GM19397 (cell line): ENCODE data around the gene DPH7.
"Not testable (repeated sequence)": the region's sequence is repeated elsewhere in the genome, so short reads cannot be mapped to it uniquely, and the experiment has no call there.

Experiments used
- ATAC-seq: cut with Tn5 transposase; IDR thresholded peaks from one replicate; pipeline ENCODE4 v1.9.1; 2021; ENCODE audit warnings: mild to moderate bottlenecking, moderate library complexity; ENCODE audit not compliant: unreplicated experiment

DPH7 gene

DNA sequence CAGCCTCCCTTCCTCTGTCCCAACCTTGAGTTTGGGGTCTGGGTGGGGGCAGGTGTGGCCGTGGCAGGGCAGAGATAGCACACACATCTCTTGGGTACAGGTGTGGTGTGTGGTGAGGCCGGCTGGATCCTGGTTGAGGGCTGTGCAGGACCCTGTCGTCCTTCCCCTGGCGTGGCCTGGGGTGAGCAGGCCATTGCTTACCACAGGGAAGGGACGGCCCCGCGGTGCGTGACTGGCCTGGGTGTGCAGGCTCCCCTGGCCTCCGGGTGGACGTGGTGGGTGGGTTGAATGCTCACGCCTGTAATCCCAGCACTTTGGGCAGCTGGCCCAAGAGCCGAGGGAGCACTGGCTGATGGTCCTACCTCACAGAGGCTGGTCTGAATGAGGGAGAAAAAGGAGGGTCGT is 28.0 kb upstream of the DPH7 start:
- ATAC-seq, result no peak

DNA sequence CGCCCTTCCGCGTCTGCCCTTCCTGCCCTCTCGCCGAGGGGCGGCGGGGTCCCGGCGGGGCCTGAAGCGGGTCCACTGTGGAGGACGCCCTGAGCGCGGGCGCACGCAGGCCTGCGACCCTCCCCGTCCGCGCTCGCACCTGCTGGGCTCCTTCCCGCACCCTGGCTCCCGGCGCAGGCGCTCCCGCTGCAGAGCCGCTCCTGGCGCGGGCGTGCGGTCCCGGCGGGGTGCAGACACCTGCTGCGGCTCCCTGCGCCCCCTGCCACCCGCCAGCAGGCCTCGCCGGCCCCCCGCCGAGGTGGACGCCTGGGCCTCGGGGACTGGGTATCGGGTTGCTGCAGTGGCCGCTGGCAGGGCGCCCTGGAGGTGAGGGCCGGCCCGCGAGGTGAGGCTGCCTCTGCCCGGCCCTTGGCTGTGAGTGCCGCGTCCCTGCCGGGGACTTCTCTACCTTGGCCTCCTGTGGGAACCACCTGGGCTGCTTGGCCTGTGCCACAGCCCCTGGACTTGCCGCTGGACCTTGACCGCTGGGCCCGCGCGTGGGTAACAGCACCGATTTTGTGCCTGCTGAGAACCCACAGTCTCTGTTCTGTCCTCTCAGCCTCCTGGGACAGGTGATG is 27.4 kb upstream of the DPH7 start:
- ATAC-seq, result no peak

DNA sequence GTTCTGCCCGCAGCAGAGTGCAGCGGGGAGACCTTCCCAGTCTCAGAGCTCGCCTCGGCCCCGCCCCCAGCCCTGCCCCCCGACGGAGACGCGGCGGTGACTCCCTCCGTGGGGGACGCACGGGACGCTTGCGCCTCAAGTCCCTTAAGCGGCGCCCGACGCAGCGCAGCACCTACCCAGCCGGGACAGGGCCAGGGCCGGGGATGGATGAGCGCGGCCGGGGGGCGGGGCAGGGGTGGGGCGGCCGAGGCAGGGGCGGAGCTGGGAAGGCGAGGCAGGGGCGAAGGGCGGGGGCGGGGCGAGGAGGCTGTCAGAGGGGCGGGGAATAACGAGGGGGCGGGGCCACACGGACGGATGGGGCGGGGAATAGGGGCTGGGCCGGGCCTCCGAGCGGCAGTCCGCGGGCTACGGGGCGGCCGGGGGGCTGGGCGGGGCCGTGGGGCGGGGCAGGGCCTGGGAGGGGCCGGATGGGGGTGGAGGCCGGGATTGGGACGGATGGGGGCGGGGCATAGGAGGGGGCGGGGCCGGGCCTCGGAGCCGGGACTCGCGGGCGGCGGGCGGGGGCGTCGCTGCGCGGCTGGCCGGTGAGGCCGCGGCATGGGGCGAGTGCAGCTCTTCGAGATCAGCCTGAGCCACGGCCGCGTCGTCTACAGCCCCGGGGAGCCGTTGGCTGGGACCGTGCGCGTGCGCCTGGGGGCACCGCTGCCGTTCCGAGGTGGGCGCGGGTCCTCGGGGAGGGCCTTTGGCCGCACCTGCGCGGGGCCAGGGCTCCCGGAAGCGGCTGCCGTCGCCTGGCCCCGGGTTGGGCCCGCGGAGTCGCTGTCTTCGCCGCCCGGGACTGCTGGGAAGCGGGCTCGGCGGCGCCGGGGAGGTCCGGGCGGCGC is 26.6 kb upstream of the DPH7 start, which contains the start of gene ARRDC1:
Gene ARRDC1, plus strand, starts transcription at position 566 of the 884 bp plus-strand sequence. Its CDS starts 32 bp downstream, at position 598.
- peak; percentile 52 for ATAC-seq

DNA sequence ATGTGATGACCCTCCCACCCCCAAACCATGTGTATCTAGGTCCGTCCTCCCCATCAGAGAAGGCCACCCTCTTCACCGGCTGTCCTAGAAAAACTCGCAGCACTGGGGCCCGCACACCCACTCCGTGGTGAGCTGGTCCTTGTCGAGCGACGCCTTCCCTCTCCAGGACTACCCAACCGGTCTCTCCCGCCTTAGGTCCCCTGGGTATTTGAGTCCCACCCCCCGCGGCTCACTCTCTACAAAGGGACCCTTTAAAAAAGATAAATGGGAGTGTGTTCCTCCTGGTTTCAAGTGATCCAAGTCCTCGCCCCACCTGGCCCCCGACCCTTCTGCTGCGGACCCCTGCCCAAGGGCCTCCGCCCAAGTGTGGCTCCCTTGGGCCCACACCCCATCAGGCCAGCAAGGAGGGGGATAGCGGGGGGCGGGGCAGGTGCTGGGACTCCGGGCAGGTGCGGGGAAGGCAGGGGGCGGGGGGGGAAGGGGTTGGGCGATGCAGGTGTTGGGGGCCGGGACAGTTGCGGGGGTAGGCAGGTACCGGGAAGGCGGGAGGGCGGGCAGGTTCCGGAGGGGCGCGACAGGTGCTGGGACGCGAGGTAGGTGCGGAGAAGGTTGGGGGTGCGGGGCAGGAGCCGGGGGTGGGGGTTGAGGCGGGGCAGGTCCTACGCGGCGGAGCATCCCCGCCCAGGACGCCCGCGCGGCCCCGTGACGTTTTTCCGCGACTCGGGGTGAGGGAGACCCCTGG is 25.8 kb upstream of the DPH7 start:
- ATAC-seq, result no peak

DNA sequence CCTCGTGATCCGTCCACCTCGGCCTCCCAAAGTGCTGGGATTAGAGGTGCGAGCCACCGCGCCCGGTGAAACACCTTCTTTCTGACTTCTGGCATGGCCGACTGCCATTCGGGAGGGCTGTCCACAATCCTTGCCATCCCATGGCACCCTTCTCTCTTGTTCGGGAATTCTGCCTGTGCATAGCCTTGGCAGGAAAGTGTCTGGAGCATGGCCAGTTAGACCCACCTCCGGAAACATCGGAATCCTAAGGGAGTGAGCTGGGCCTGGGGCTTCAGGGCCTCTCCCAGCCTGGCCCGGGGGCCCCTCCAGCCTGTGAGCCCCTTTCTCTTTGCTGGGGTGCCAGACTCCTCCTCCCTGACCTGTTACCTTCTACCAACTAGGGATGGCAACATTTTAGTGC is 25.2 kb upstream of the DPH7 start:
- no peak for ATAC-seq

DNA sequence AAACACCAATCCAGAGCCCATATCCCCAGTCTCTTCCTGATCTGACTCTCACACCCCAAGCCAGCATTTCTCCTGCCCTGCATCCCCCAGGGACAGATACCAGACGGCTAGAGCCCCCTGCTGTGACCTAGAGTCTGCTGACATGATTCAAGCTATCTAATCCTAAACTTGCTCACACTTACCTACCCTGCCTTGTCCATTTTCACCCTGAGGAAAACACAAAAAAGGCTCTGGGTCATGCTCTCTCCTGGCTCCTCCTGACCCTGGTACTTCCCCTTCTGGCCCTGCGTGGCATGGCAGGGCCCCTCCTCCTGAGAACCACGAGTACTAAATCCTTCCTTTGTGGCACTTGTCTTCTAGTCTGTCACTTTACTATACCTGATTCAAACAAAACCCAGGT is 23.9 kb upstream of the DPH7 start:
- no peak for ATAC-seq

DNA sequence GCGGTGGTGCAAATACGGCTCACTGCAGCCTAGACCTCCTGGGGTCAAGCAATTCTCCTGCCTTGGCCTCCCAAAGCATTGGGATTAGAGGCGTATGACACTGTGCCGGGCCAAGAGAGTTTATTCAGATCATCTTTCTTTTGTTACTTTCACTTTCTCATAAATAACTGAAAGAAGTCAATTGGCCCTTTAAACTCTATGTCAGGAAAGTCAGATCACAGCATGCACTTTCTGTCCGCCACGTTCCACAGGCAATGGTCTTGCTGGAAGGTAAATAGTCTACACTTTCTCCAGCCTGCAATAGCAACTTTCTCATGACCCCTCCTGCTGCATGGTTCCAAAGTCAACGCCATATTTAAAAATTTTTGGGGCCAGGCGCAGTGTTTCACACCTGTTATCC is 20.2 kb upstream of the DPH7 start:
- ATAC-seq, result no peak

DNA sequence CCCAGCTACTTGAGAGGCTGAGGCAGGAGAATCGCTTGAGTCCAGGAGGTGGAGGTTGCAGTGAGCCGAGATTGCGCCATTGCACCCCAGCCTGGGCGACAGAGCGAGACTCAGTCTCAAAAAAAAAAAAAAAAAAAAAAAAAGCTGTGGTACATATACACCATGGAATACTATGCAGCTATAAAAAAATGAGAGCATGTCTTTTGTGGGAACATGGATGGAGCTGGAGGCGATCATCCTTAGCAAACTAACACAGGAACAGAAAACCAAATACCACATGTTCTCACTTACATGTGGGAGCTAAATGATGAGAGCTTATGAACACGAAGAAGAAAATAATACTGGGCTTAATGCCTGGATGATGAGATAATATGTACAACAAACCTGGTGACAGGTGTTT is 17.9 kb upstream of the DPH7 start:
- ATAC-seq, result not testable (repeated sequence)

DNA sequence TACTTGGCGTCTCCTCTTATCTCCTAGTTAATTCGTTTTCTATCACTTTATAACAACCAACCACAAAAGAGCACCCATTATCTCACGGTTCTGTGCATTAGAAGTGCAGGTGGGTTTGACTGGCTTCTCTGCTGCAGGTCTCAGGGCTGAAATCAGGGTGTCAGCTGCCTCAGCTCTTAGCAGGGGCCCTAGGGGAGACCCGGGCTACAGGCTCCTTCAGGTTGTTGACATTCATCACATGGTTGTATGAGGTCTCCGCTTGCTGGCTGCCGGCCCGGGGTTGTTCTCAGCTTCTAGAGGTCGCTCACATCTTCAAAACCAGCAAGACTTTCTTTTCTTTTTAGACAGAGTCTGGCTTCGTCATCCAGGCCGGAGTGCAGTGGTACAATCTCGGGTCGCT is 14.5 kb upstream of the DPH7 start:
- no peak for ATAC-seq

DNA sequence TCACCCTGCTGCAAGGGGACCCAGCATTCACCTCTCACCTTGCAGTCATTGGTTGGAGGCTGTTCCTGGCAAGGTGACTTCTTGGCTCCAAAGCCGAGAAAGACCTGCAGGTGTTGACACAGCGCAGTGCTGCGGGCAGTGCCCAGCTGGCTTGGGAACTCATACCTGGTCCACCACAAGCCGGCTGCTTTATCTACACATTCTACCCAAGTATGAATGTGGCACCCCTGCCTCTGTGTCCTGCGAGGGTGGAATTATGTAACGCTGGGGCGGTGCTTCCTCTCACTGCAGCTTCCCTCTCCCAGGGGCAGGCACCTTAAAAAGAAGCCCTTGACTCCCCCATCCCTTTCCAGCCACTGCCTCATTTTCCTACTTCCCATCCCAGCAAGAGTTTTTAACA is 14.0 kb upstream of the DPH7 start:
- no peak for ATAC-seq

DNA sequence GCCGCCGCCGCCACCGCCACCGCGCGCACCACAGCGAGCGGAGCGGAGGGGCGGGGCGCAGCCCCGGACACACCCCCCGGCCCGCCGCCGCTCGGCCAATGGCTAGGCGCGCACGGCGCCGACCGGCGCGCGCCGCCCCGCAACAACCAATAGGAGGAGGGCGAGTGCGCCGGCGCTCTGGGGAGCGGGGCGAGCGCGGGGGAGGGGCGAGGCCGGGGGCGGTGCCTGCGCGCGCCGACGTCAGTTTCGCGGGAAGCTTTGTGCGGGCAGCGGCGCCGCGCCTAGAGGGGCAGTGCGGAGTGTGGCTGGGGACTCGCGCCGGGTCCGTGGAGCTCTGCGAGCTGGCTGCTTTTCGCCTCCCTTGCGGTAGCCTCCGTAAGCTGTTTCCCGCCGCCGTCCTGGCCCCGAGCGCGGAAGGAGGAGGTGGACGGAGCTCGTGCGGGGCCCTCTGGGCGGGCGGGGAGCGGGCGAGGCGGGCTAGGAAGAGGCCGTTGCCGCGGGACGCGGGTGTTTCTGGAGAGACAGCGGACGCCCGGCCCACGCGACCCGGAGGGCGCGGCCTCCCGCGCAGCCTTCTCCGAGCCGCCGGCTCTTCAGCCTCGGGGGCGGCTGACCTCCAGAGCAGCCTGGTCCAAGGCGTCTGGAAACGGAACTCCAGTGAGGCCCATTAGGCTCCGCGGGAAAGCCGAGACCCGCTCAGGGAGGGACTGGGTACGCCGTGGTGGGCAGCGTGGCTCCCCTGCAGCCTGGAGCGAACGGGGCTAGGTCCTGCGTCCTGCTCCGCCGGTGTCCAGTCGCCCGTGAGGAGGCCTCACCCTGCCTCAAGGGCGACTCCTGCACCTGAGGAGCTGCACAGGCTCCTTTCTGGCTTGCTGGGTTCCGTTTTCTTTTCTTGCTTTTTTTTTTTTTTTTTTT is 12.0 kb upstream of the DPH7 start, which contains the start of gene ZMYND19:
Gene ZMYND19, minus strand, starts transcription at position 44 of the 915 bp plus-strand sequence. CDS start 249 bp downstream, outside the sequence.
- peak; percentile 83 for ATAC-seq

DNA sequence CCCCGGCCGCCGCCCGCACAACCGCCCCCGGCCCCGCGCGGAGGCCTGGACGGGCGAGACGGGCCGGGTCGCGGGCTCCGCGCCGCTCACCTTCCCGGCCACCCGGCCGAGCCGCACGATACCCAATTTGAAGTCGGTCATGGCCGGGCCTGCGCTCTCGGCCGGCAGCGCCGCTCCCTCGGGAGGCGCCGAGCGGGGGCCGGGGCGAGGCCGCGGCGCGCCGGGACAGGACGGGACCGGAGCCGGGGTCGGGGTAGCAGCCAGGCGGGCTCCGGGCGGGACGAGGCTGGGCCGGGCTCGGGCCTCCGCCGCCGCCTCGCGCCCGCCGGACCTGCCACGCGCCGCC is 11.4 kb upstream of the DPH7 start:
- no peak for ATAC-seq

DNA sequence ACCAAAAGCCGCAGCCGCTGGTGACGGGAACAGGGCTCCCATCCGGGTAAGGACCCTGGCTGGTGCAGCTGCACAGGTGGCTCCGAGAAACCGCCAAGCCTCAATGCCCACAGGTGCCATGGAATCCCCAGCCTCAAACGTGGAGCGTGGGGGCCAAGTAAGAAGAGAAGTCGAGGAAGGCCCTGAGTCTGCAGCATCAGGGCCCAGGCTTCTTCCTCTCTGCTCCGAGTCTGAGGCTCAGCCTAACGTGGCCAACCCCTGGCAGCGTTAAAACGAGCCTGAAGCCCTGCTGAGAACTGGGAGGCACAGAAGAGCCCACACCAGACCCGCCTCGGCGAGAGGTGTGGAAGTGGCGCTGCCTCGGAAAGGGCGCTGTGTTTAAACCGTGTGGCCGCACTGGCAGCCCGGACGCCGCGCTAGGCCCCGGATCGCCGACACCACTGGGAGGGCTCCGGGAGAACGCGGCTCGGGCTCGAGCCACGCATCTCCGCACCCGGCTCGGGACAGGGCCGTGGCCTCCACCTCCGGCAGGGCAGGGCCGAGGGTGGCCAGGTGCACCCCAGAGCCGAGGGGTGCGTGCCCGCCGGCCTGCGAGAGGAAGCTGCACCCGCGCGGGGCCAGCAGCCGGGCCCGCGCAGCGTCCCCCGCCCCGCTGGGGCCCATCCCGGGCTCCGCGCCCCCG is 10.9 kb upstream of the DPH7 start:
- ATAC-seq, result peak; percentile 25

DNA sequence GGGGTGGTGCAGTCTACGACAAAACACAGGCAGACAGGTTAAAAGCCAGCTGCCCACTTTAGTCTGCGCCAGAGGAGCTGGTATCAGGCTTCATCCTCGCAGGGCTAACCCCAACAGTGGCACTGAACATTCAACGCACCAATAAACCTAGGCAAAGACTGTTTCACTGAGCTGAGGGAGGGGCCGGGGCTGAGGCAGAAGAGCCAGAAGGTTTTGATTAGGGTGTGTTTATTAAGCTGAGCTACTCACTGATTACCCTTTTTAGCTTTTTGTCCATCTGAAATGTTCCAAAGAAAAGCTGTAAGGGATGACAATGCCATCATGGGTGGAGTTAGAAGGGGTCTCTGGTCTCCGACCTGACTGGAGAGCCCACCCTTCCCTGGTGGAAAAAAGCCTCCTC is 10.2 kb upstream of the DPH7 start:
- no peak for ATAC-seq

DNA sequence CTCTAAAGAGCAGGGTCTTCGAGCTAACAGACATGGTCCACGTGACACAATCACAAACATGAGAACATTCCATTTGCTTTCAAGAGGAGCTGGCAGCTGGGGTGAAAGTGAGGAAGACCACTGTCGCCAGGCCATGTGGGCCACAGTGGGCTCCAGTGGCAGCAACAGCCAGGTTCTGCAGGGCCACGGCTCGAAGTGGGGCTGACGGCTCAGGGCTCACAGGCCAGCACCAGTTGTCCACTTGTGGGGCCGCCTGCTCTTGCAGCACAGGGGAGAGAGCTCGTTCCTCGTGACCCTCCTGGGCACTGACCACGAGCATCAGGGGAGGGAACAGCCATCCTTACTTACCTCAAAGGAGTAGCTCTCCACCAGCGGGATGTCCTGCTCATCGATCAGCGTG is 9.6 kb upstream of the DPH7 start:
- no peak for ATAC-seq

DNA sequence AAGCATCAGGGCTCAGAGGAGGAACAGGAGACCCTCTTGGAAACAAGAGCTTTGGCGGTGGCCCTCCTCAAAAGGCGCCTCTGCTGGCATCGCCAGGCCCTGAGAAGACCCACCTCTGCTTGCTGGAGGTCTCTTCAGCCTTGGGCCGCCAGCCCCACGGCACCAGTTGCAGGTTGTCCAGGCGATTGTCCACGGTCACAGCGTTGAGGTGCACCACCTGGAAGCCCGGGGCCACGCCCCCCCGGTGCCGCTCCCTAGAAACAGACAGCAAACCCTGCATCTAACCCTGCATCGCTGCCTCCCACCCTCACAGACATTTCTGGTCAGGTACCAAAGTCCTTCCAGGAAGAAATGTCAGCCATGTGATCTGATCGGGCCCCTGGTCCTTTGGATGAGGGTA is 8.1 kb upstream of the DPH7 start:
- ATAC-seq, result no peak

DNA sequence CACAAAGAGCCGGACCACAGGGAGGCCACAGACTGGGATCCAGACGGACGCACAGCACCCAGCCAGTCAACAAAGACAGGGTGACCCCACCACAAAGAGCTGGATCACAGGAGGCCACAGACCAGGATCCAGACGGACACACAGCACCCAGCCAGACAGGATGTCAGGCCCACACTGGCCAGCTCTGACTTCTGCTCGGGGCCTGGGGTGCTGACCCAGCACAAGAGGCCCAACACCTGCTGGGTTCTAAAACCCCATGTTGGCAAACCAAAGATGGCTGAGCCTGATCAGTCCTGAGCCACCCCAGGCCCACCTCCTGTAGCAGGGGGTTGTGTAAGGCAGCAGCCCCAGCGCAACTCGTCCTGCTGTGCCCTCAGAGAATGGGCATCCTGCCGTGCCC is 5.2 kb upstream of the DPH7 start:
- no peak for ATAC-seq

DNA sequence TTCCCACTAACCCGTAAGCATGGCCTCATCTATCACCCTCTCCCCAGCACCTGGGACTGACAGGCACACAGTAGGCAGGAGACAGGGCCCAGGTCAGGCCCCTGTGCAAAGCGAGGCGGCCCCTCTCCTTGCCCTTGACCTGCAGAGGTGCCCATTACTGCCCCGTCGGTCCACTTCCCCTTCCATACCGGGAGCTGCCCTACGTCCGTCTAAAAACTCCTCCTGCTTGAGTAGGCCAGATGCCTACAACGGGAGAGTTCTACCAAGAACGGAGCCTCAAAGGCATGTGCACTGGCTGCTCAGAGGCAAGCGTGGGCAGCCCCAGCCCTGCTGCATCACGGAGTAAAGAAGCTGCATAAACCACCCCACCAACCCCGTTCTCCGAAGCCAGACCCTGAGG is 4.6 kb upstream of the DPH7 start:
- no peak for ATAC-seq

DNA sequence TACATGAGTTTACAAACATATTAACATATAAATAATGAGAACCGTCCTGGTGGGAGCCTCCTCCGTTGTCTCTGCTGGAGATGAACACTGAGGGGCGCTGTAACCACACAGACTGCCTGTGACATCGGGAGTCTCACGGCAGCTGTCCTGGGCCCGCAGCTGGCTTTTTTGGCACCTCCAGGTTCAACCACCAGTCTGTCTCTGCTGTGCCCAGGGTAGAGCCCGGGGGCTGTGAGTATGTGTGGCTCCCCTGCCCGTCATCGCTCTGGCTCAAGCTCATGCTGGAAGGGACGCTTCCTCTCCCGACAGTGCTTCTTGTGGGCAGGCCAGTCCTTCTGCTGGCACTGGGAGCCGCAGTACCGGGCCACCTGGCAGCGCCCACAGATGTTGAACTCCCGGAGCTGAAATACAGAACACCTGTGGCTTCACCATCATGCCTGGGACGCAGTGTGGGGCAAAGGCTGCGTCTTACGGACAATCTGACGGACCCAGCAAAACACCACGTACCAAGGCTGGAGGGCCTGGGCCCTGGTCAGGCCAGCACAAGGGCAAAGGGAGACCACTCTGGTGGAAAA is 3.6 kb upstream of the DPH7 start:
- ATAC-seq, result no peak
